ENCODE data around the gene CCDC196.
"Not testable (repeated sequence)": the region's sequence is repeated elsewhere in the genome, so short reads cannot be mapped to it uniquely, and the experiment has no call there.

Gene CCDC196

DNA sequence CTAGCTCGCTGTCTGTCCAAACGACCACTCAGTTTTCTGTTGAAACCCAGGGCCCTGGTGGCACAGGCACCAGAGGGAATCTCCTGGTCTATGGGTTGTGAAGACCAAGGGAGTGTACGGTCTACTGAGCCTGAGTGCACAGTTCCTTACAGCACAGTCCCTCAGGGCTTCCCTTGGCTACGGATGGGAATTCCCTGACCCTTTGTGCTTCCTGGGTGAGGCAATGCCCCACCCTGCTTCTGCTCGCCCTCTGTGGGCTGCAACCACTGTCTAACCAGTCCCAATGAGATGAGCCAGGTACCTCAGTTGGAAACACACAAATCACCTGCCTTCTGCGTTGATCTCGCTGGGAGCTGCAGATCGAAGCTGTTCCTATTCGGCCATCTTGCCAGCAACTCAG is 44.4 kb downstream of the CCDC196 start:
- FAIRE-seq (peak; percentile 67), DNase-seq (ENCODE audit: insufficient read length) (no peak)
- TF ChIP-seq POLR2A (IDR thresholded peaks at IDR 0.05; ENCODE audit: low read depth, low read length) (no peak), TAF1 (IDR thresholded peaks at IDR 0.05; ENCODE audit: borderline replicate concordance, low read depth, low read length) (no peak), POLR2AphosphoS5 (IDR thresholded peaks at IDR 0.05; ENCODE audit: low read depth, low read length) (no peak)

DNA sequence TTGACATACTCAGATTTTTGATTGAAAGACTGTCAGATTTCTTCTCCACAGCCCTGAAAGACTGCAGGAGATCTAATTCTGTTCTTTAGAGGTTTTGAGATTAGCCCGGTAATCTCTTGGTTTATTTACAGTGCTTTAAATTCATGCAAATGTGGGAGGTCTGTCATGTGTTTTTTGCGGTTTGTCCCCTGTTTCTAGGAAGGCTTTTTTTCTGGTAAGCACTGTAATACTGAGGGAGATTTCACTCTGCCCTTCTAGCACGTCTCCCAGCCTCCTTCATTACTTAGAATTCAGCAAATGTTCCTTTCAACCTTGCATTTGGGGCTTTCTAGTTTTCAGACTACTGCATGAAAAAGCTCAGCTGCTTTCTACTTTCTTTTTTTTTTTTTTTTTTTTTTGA is 52.9 kb downstream of the CCDC196 start:
- TF ChIP-seq POLR2A (IDR thresholded peaks at IDR 0.05; ENCODE audit: low read depth, low read length) (no peak), POLR2AphosphoS5 (IDR thresholded peaks at IDR 0.05; ENCODE audit: low read depth, low read length) (no peak)
- FAIRE-seq (peak; percentile 50), DNase-seq (ENCODE audit: insufficient read length) (no peak)

DNA sequence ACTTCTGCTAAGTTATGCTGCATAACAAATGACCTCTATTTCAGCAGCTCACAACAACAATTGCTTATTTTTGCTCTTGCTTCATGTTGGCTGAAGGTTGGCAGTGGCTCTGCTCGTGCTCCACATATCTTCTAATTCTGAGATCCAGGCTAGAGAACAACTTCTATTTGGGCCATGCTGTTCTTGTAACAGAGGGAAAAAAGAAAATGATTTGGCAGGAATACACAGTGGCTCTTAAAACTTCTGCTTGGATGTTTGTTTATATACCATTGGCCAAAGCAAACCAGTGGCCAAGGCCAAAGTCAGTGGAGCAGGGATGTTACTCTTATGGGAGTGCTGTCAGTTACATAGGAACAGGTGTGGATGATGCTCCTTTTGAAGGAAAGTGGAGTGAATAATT is 53.9 kb downstream of the CCDC196 start:
- TF ChIP-seq TAF1 (IDR thresholded peaks at IDR 0.05; ENCODE audit: borderline replicate concordance, low read depth, low read length) (no peak), POLR2AphosphoS5 (IDR thresholded peaks at IDR 0.05; ENCODE audit: low read depth, low read length) (no peak), POLR2A (IDR thresholded peaks at IDR 0.05; ENCODE audit: low read depth, low read length) (no peak)
- FAIRE-seq: no peak
- DNase-seq (ENCODE audit: insufficient read length): no peak

DNA sequence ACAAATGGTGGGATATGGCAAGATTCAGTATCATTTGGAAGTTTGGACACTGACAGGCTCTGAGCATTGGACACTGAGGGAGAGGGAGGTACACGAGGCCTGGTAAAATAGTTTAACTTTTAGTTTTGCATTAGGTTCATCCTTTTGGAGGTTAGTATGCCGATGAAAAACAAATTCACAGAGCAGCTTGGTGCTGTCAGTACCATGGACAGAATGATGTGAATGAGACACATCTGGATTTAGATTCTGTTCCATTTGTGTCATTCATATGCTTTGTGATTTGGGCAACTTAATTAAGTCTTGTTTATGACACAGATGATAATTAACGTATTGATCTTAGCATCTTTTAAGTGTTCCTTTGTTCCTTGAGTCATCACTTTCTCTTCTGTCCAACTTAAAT is 55.5 kb downstream of the CCDC196 start:
- TF ChIP-seq POLR2AphosphoS5 (IDR thresholded peaks at IDR 0.05; ENCODE audit: low read depth, low read length) (no peak), POLR2A (IDR thresholded peaks at IDR 0.05; ENCODE audit: low read depth, low read length) (no peak), TAF1 (IDR thresholded peaks at IDR 0.05; ENCODE audit: borderline replicate concordance, low read depth, low read length) (no peak)
- FAIRE-seq (no peak), DNase-seq (ENCODE audit: insufficient read length) (no peak)

DNA sequence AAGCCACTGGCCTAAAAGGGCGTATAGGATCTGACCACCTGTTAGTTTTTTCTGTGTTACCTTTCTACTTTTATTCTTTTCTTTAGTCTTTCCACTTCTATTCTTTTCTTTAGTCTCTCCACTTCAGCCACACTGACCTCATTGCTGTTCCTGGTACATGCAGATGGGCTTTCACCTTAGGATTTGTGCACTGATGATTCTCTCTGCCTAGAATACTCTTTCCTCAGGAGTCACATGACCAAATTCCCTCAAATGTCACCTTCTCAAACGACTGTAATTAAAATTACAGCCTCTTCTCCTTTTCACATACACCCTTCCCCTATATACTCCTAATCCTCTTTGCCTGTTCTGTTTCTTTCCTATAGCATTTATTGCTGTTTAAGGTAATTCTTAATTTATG is 57.8 kb downstream of the CCDC196 start:
- FAIRE-seq: no peak
- DNase-seq (ENCODE audit: insufficient read length): no peak
- TF ChIP-seq TAF1 (IDR thresholded peaks at IDR 0.05; ENCODE audit: borderline replicate concordance, low read depth, low read length) (no peak), POLR2AphosphoS5 (IDR thresholded peaks at IDR 0.05; ENCODE audit: low read depth, low read length) (no peak), POLR2A (IDR thresholded peaks at IDR 0.05; ENCODE audit: low read depth, low read length) (no peak)

DNA sequence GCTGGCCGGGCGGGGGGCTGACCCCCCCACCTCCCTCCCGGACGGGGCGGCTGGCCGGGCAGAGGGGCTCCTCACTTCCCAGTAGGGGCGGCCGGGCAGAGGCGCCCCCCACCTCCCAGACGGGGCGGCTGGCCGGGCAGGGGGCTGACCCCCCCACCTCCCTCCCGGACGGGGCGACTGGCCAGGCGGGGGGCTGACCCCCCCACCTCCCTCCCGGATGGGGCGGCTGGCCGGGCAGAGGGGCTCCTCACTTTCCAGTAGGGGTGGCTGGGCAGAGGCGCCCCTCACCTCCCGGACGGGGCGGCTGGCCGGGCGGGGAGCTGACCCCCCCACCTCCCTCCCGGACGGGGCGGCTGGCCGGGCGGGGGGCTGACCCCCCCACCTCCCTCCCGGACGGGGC is 59.0 kb downstream of the CCDC196 start:
- not testable (repeated sequence) for FAIRE-seq; DNase-seq (ENCODE audit: insufficient read length)

DNA sequence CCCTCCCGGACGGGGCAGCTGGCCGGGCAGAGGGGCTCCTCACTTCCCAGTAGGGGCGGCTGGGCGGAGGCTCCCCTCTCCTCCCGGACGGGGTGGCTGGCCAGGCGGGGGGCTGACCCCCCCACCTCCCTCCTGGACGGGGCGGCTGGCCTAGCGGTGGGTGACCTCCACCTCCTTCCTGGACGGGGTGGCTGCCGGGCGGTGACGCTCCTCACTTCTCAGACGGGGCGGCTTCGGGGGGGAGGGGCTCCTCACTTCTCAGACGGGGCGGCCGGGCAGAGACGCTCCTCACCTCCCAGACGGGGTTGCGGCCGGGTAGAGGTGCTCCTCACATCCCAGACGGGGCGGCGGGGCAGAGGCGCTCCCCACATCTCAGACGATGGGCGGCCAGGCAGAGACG is 59.6 kb downstream of the CCDC196 start:
- not testable (repeated sequence) for FAIRE-seq; DNase-seq (ENCODE audit: insufficient read length)

Data from GM12892 (cell line).